HEK293T (cell line): ENCODE measurements around the gene KCNQ1.

Experiments used
- CTCF ChIA-PET: fragments of 350-600 bp; formaldehyde crosslinking; extraction: SDS; loops from one replicate; lab custom pipeline; 2021; ENCODE audit warnings: antibody characterized with exemption, inconsistent platforms; lab: Yijun Ruan, JAX
- POLR2A ChIA-PET: fragments of 350-600 bp; formaldehyde crosslinking; extraction: SDS; loops from one replicate; lab custom pipeline; 2020; ENCODE audit warnings: antibody characterized with exemption, inconsistent platforms; lab: Yijun Ruan, JAX
- DNase-seq: peaks from one replicate; pipeline ENCODE4 v3.0.0; 2012; ENCODE audit warnings: mixed read lengths; ENCODE audit errors: extremely low spot score
- ARNT ChIP-seq: fragments of 450-650 bp; IDR thresholded peaks from 2 replicates; pipeline ENCODE4 v1.6.1; 2017; ENCODE audit warnings: mild to moderate bottlenecking
- BHLHE40 ChIP-seq: fragments of 450-650 bp; IDR thresholded peaks from 2 replicates; pipeline ENCODE4 v1.6.1; 2016; ENCODE audit warnings: mild to moderate bottlenecking, moderate library complexity, borderline replicate concordance
- CTBP1 ChIP-seq: fragments of 450-650 bp; IDR thresholded peaks from 2 replicates; pipeline ENCODE4 v1.6.1; 2016; ENCODE audit warnings: borderline replicate concordance
- ELF4 ChIP-seq: fragments of 450-650 bp; IDR thresholded peaks from 2 replicates; pipeline ENCODE4 v1.6.1; 2017; ENCODE audit warnings: antibody characterized with exemption
- FOXA1 ChIP-seq: fragments of 450-650 bp; IDR thresholded peaks from 2 replicates; pipeline ENCODE4 v1.6.1; 2016; ENCODE audit warnings: mild to moderate bottlenecking
- FOXK2 ChIP-seq: fragments of 450-650 bp; IDR thresholded peaks from 2 replicates; pipeline ENCODE4 v1.6.1; 2016; ENCODE audit warnings: mild to moderate bottlenecking
- FOXM1 ChIP-seq: fragments of 450-650 bp; IDR thresholded peaks from 2 replicates; pipeline ENCODE4 v1.6.1; 2017; ENCODE audit warnings: mild to moderate bottlenecking, borderline replicate concordance
- HDGF ChIP-seq: fragments of 450-650 bp; IDR thresholded peaks from 2 replicates; pipeline ENCODE4 v1.6.1; 2017; ENCODE audit warnings: antibody characterized with exemption, borderline replicate concordance
- L3MBTL2 ChIP-seq: fragments of 450-650 bp; conservative IDR thresholded peaks from 2 replicates; pipeline ENCODE4 v1.6.1; 2016; ENCODE audit warnings: mild to moderate bottlenecking
- LEF1 ChIP-seq: fragments of 450-650 bp; IDR thresholded peaks from 2 replicates; pipeline ENCODE4 v1.6.1; 2017; ENCODE audit warnings: mild to moderate bottlenecking, borderline replicate concordance
- NFRKB ChIP-seq: fragments of 450-650 bp; IDR thresholded peaks from 2 replicates; pipeline ENCODE4 v1.6.1; 2016; ENCODE audit warnings: mild to moderate bottlenecking, moderate library complexity
- PKNOX1 ChIP-seq: fragments of 450-650 bp; IDR thresholded peaks from 2 replicates; pipeline ENCODE4 v1.6.1; 2016
- SP1 ChIP-seq: fragments of 450-650 bp; IDR thresholded peaks from 2 replicates; pipeline ENCODE4 v1.6.1; 2017
- SUZ12 ChIP-seq: fragments of 450-650 bp; IDR thresholded peaks from 2 replicates; pipeline ENCODE4 v1.6.1; 2016; ENCODE audit warnings: mild to moderate bottlenecking
- TARDBP ChIP-seq: fragments of 450-650 bp; IDR thresholded peaks from 2 replicates; pipeline ENCODE4 v1.6.1; 2016
- ZNF384 ChIP-seq: fragments of 450-650 bp; IDR thresholded peaks from 2 replicates; pipeline ENCODE4 v1.6.1; 2016

Gene KCNQ1

DNA sequence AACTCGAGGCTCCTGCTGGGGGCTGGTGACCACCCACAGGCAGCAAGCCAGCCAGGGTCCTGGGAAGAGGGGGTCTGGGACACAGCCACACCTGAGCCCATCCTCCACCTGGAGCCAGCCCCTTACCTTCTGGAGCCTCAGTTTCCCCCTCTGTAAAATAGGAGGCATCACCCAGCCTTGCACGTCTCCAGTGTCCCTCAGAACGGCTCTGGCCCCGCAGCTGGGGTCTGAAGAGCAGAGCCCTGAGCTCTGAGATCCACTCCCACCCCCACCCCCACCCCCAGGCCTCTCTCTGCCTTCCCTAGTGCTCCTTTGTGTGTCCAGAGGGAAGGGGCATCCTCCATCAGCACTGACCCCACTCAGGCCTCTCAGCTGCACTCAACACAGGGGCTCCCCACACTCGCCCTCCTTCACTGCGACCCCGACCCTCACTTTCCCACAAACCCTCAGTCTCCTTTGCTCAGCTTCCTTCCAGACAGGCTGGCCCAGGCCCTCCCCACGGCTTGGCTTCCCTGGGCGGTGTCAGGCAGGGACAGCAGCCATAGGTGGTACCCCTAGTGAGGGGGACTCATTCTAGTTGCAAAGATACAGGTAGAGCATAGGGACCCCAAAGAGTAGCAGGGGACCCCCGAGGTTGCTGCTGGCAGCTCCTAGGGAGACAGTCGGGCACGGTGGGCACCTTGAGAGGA is 288.3 kb downstream of the KCNQ1 start:
- TF ChIP-seq SUZ12 (no peak), ARNT (no peak), HDGF (no peak), NFRKB (no peak), LEF1 (no peak), BHLHE40 (no peak), ZNF384 (no peak), FOXK2 (no peak), CTBP1 (no peak), L3MBTL2 (no peak)
- ChIA-PET CTCF (no interaction called here), POLR2A (no interaction called here)
- DNase-seq, result no peak

GRCh38 chr11:2734181-2735052 is 289.6 kb downstream of the KCNQ1 start:
- ChIA-PET POLR2A (no interaction called here), CTCF (no interaction called here)

GRCh38 chr11:2735053-2735589 is 290.3 kb downstream of the KCNQ1 start:
- POLR2A ChIA-PET, result no interaction called here
- no peak for DNase-seq
- TF ChIP-seq BHLHE40, result no peak
- no peak for TF ChIP-seq FOXA1
- no peak for TF ChIP-seq SP1
- TF ChIP-seq PKNOX1, result no peak
- TF ChIP-seq ELF4, result no peak
- TF ChIP-seq LEF1, result no peak
- no peak for TF ChIP-seq HDGF
- no peak for TF ChIP-seq TARDBP
- no peak for TF ChIP-seq FOXK2
- TF ChIP-seq L3MBTL2, result no peak
- no peak for TF ChIP-seq ARNT
- no peak for TF ChIP-seq NFRKB
- no peak for TF ChIP-seq SUZ12
- CTCF ChIA-PET, result no interaction called here

More at GRCh38 chr11:2734181-2735052, 289.6 kb downstream of the KCNQ1 start:
- DNase-seq, result no peak
- TF ChIP-seq ZNF384 (no peak), ELF4 (no peak), FOXA1 (no peak), NFRKB (no peak), HDGF (no peak), SUZ12 (no peak), FOXM1 (no peak), FOXK2 (no peak), L3MBTL2 (no peak), CTBP1 (no peak)

DNA sequence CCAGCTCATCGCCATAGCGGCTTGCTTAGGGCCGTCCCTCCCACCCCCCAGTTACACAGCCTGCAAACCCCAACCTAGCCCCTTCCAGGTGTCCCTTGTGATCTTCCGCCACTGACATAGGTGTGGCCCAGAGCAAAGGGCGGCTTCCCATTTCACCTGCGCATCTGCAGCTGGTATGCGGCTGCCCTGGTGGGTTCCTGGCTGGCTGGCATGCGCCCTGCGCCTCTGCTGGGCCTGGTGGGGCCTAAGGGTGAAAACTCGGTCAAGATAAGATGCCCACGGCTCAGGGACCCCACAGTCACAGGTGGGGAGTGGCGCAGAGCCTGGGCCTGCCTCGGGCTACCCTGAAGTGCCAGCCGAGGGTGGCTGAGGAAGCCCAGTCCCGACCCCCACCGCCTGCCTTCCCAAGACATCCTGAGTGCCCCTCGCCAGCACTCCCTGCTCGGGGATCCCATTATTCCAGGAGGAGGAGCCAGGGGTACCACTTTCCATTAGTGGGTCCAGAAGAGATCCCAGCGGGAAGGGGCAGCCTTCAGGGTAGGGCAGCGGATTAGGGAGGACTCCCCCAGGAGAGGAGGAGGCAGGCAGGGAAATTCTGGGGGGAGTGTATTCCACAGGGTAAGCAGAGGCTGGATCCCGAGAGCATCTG is 291.9 kb downstream of the KCNQ1 start:
- POLR2A ChIA-PET, result interaction anchor here (0.8 kb wide), 1 partner anchor 37 kb away, joined by 3 read pairs; the partner anchor contains the start of gene KCNQ1OT1
- CTCF ChIA-PET, result no interaction called here
- TF ChIP-seq ZNF384, result no peak
- TF ChIP-seq HDGF, result no peak
- TF ChIP-seq NFRKB, result no peak
- TF ChIP-seq ARNT, result no peak
- TF ChIP-seq TARDBP, result no peak
- DNase-seq, result no peak

DNA sequence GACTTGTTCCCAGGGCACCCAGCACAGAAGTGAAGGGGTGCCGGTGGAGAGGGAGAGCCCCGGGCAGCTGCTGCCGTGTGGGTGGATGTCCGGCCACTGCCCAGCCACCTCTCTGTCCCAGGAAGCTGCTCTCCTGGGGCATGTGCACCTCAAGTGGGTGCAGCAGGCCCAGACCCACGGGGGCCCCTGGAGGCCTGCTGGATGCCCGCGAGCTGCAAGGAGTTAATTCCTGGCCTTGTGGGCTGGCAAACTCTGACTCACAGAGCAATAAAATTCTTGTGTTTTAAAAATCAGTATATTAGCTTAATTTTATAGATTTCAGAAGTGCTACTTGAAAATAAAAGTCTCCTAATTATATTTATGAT is 292.4 kb downstream of the KCNQ1 start:
- no peak for TF ChIP-seq FOXK2
- no peak for TF ChIP-seq SUZ12
- no peak for TF ChIP-seq FOXM1
- no peak for TF ChIP-seq TARDBP
- no peak for TF ChIP-seq ZNF384
- no peak for TF ChIP-seq L3MBTL2
- no peak for TF ChIP-seq ELF4
- CTCF ChIA-PET, result no interaction called here
- POLR2A ChIA-PET, result interaction anchor here (0.8 kb wide), 1 partner anchor 37 kb away, joined by 3 read pairs; the partner anchor contains the start of gene KCNQ1OT1
- DNase-seq, result no peak

GRCh38 chr11:2737866-2738265 is 293.1 kb downstream of the KCNQ1 start:
- POLR2A ChIA-PET, result interaction anchor here (0.8 kb wide), 1 partner anchor 38 kb away, joined by 3 read pairs; the partner anchor contains the start of gene KCNQ1OT1
- TF ChIP-seq ZNF384 (no peak), FOXA1 (no peak), SUZ12 (no peak), FOXK2 (no peak)
- no peak for DNase-seq
- CTCF ChIA-PET, result no interaction called here
